K562 (cell line): Measurements from ENCODE around the gene RALGPS1. TPM values are rescaled to one million over a fixed set of nuclear protein-coding genes. Genes with fewer than 3 reads are reported as not detected.

ENCODE experiments used
- ATAC-seq: fragments of 200-7000 bp; cut with Tn5 transposase; 3 replicates; pipeline ENCODE4 v1.9.1; 2020; ENCODE audit warnings: moderate library complexity
- BruUV-seq: library from RNA; stranded (reverse); fragments of 400-500 nt; replicated peaks from 2 replicates; lab custom pipeline; 2021; lab: Mats Ljungman, UMichigan
- CTCF ChIA-PET: fragments of 300-600 bp; formaldehyde crosslinking; extraction: SDS; loops from one replicate; lab custom pipeline; 2021; ENCODE audit warnings: low intra/inter-chr PET ratio; lab: Yijun Ruan, JAX
- POLR2A ChIA-PET: fragments of 300-600, 350-650 bp; sonication (Branson Sonifier 250); formaldehyde crosslinking; extraction: SDS; loops from one replicate; lab custom pipeline; 2021; ENCODE audit warnings: antibody characterized with exemption, inconsistent platforms; lab: Yijun Ruan, JAX
- DNase-seq, 4 experiments: peaks; one replicate each; pipeline versions ENCODE4 v3.0.0 to v3.0.0-alpha.2; 2011 to 2018; ENCODE audit warnings: low spot score in 3 of 4, mixed read lengths in 3 of 4; ENCODE audit errors: extremely low read depth in 1 of 4
- FAIRE-seq: peaks from 2 replicates; lab custom pipeline; 2011; peaks lifted over from hg19 to GRCh38; lab: Jason Lieb, UNC
- H2AFZ ChIP-seq: 2 replicates; pipeline ENCODE4 v1.6.0; 2011; ENCODE audit warnings: low read depth, low read length, control low read depth, inconsistent platforms
- H3K27ac ChIP-seq: fragments of 200-600 bp; 3 replicates; pipeline ENCODE4 v1.8.0; 2011; ENCODE audit warnings: low read depth, mild to moderate bottlenecking, control low read depth, inconsistent platforms, low read length, moderate library complexity, mixed read lengths; ENCODE audit errors: extremely low read depth
- H3K27me3 ChIP-seq, 2 experiments: fragments of 300-600 bp in 1 of 2; 2 replicates in 1 of 2; 3 replicates in 1 of 2; pipeline versions ENCODE4 v1.6.0 to v1.8.0; 2011; ENCODE audit warnings: inconsistent platforms in 2 of 2, low read length in 2 of 2, mild to moderate bottlenecking in 1 of 2, mixed read lengths in 1 of 2, moderate library complexity in 1 of 2; ENCODE audit not compliant: control insufficient read depth in 2 of 2, insufficient read depth in 2 of 2
- H3K36me3 ChIP-seq: fragments of 300-600 bp; 3 replicates; pipeline ENCODE4 v1.8.0; 2011; ENCODE audit warnings: mild to moderate bottlenecking, low read length, inconsistent platforms; ENCODE audit not compliant: control insufficient read depth, insufficient read depth
- H3K4me1 ChIP-seq, 2 experiments: fragments of 200-600 bp in 1 of 2; replicated peaks in 1 of 2; 2 replicates in 1 of 2; 3 replicates in 1 of 2; pipeline versions ENCODE4 v1.5.1 to v1.8.0; 2011; ENCODE audit warnings: inconsistent platforms in 2 of 2, low read length in 2 of 2, mild to moderate bottlenecking in 1 of 2, mixed read lengths in 1 of 2, moderate library complexity in 1 of 2; ENCODE audit not compliant: control insufficient read depth in 2 of 2, insufficient read depth in 2 of 2
- H3K4me2 ChIP-seq: 2 replicates; pipeline ENCODE4 v1.6.1; 2011; ENCODE audit warnings: low read length, control low read depth, inconsistent platforms, mixed read lengths; ENCODE audit not compliant: insufficient read depth
- H3K4me3 ChIP-seq: fragments of 200-600 bp; sonication (generic), shearing (Covaris generic); 2 replicates; pipeline ENCODE4 v1.5.1; 2016; ENCODE audit warnings: control low read depth, inconsistent platforms
- H3K79me2 ChIP-seq: fragments of 200-600 bp; 3 replicates; pipeline ENCODE4 v1.8.0; 2011; ENCODE audit warnings: low read length, inconsistent platforms; ENCODE audit not compliant: control insufficient read depth, insufficient read depth
- H3K9ac ChIP-seq, 2 experiments: 2 replicates each; pipeline versions ENCODE4 v1.6.0 to v1.6.1; 2011; ENCODE audit warnings: low read depth in 2 of 2, low read length in 2 of 2, control low read depth in 1 of 2, inconsistent platforms in 1 of 2, mild to moderate bottlenecking in 1 of 2, mixed read lengths in 1 of 2; ENCODE audit not compliant: insufficient read depth in 1 of 2
- H3K9me1 ChIP-seq: one replicate; pipeline ENCODE4 v1.6.0; 2011; ENCODE audit warnings: inconsistent platforms, mild to moderate bottlenecking, low read length, moderate library complexity; ENCODE audit not compliant: control insufficient read depth, insufficient read depth
- H3K9me3 ChIP-seq: replicated peaks from 2 replicates; pipeline ENCODE4 v1.5.1; 2011; ENCODE audit warnings: low read depth, low read length, inconsistent platforms; ENCODE audit not compliant: control insufficient read depth, insufficient read depth
- H4K20me1 ChIP-seq: replicated peaks from 2 replicates; pipeline ENCODE4 v1.6.1; 2011; ENCODE audit warnings: low read length, inconsistent platforms, mixed read lengths; ENCODE audit not compliant: control insufficient read depth, insufficient read depth
- ATF1 ChIP-seq, 2 experiments: fragments of 450-650 bp in 1 of 2; IDR thresholded peaks; 2 replicates each; pipeline ENCODE4 v1.6.1; 2016; ENCODE audit warnings: missing compliant biosample characterization in 1 of 2, missing genetic modification characterization in 1 of 2
- ATF7 ChIP-seq: fragments of 450-650 bp; IDR thresholded peaks from 2 replicates; pipeline ENCODE4 v1.7.1; 2014; ENCODE audit warnings: mild to moderate bottlenecking, moderate library complexity
- BDP1 ChIP-seq: IDR thresholded peaks from 3 replicates; pipeline ENCODE4 v1.6.1; 2011; ENCODE audit not compliant: insufficient read length, insufficient read depth
- ESRRB ChIP-seq: fragments of 250-450 bp; sonication (Bioruptor Pico); IDR thresholded peaks from 2 replicates; pipeline ENCODE4 v1.5.0; 2020; ENCODE audit warnings: mild to moderate bottlenecking, moderate library complexity, borderline replicate concordance
- GABPB1 ChIP-seq: sonication (generic); formaldehyde crosslinking; IDR thresholded peaks from 2 replicates; pipeline ENCODE4 v1.8.0; 2022; ENCODE audit warnings: mild to moderate bottlenecking, missing genetic modification reagents
- RBM22 ChIP-seq: fragments of 200-400 bp; formaldehyde crosslinking; IDR thresholded peaks from 2 replicates; pipeline ENCODE4 v1.6.1; 2018; ENCODE audit warnings: low read length, low read depth; ENCODE audit not compliant: poor library complexity, severe bottlenecking
- SUPT5H ChIP-seq: fragments of 450-650 bp; IDR thresholded peaks from 2 replicates; pipeline ENCODE4 v1.6.1; 2016
- XRCC3 ChIP-seq: fragments of 450-650 bp; IDR thresholded peaks from 2 replicates; pipeline ENCODE4 v1.6.1; 2017; ENCODE audit warnings: mild to moderate bottlenecking, moderate library complexity
- ZNF165 ChIP-seq: fragments of 250-450 bp; sonication (Bioruptor Pico); IDR thresholded peaks from 2 replicates; pipeline ENCODE4 v1.4.0; 2020; ENCODE audit warnings: borderline replicate concordance
- ZNF23 ChIP-seq: fragments of 250-450 bp; sonication (Bioruptor Pico); IDR thresholded peaks from 2 replicates; pipeline ENCODE4 v1.4.0; 2020; ENCODE audit warnings: mild to moderate bottlenecking
- WGBS: fragments of 100-300 bp; shearing (Covaris generic); methylation state at CpG from one replicate; pipeline ENCODE4 v1.1.6; 2016; ENCODE audit warnings: low coverage, mixed read lengths; ENCODE audit not compliant: insufficient coverage; ENCODE audit errors: missing lambda C conversion rate; 5-methylcytosine and 5-hydroxymethylcytosine counted together
- in situ Hi-C: fragments of 300-500 bp; cut with MboI; formaldehyde crosslinking; loops from 4 replicates; pipeline ENCODE4 v1.15.0; 2018; ENCODE audit warnings: inconsistent platforms, mixed read lengths
- intact Hi-C: fragments of 100-400 bp; cut with micrococcal nuclease; formaldehyde crosslinking; loops from 2 replicates; pipeline ENCODE4 v1.14.2; 2022
- polyA plus RNA-seq, 8 experiments: library from polyadenylated mRNA; depleted of rRNA in 4 of 8; stranded (reverse) in 5 of 8; unstranded in 3 of 8; fragments of >200 nt; fragmentation: Nextera tagmentation in 2 of 8; fragmentation: Illumina TruSeq in 1 of 8; extraction: Ambion mirVana in 2 of 8; extraction: Trizol in 1 of 8; gene quantifications; 2 replicates each; pipeline versions ENCODE4 v1.2.1 to v1.2.3, GENCODE V29; 2011 to 2014; ENCODE audit warnings: inconsistent platforms in 1 of 8, missing spikeins in 1 of 8
- total RNA-seq, 7 experiments: library from RNA; depleted of rRNA in 6 of 7; stranded (reverse); fragments of >200 nt in 6 of 7; fragmentation: Illumina TruSeq in 2 of 7; extraction: Trizol in 2 of 7; gene quantifications; 2 replicates each; pipeline versions ENCODE4 v1.2.1 to v1.2.3, GENCODE V29; 2011 to 2021; ENCODE audit warnings: low replicate concordance in 1 of 7
- TF ChIP-seq, protein P1 (sequence below): sonication (generic); formaldehyde crosslinking; IDR thresholded peaks from 2 replicates; pipeline ENCODE4 v1.8.1; 2023; ENCODE audit warnings: mild to moderate bottlenecking, missing genetic modification reagents
- TF ChIP-seq, protein P2 (sequence below): fragments of 250-450 bp; sonication (Bioruptor Pico); IDR thresholded peaks from 2 replicates; pipeline ENCODE4 v1.6.1; 2021; ENCODE audit warnings: mild to moderate bottlenecking

RALGPS1 gene
- total and polyA plus RNA-seq, 9 of the 15 experiments (the other 6 are each of a cell fraction or from before 2014, with no cell fraction given) = 0.04 to 2.6 (median 1.5) TPM

- 5% methylated on average over 6 of the region's 7 CpGs for WGBS
- FAIRE-seq (no peak), DNase-seq (peak in 3 of 4 experiments; percentile 17 to 47 (median 38)), ATAC-seq (peak; percentile 56)
- Histone ChIP-seq H3K36me3 (no peaks in the 10 kb centered on the region), H3K27ac (no peak overlapping the region), H3K9me3 (no peaks in the 10 kb centered on the region), H3K9me1 (no peaks in the 10 kb centered on the region), H3K9ac (no peak overlapping the region), H3K4me3 (no peak overlapping the region), H3K27me3 (peaks cover 20 to 83% of the 10 kb centered on the region in 2 experiments), H2AFZ (no peak overlapping the region), H3K4me1 (peaks cover 0 to 4% of the 10 kb centered on the region in 2 experiments; a peak in 1 of 5 replicates), H4K20me1 (peaks cover 3% of the 10 kb centered on the region; the same call in 1 of the 2 replicates), H3K79me2 (no peaks in the 10 kb centered on the region), H3K4me2 (no peak overlapping the region)
- in situ Hi-C loops (no loop called here), intact Hi-C loops (no loop called here)
- BruUV-seq = no TSS peak
- POLR2A ChIA-PET = interaction anchor here (0.6 to 1.0 kb wide), 3 partner anchors 28 to 450 kb away, joined by 3 to 4 read pairs (median 3); no protein-coding TSS in a partner anchor
- TF ChIP-seq ZNF165 = no peak
- TF ChIP-seq ATF7 = peak; percentile 43; the same call in 1 of the 2 replicates
- TF ChIP-seq ESRRB (CRISPR knock-in tag) = no peak
- no peak for TF ChIP-seq BDP1
- no peak for TF ChIP-seq XRCC3
- TF ChIP-seq, protein P1, sequence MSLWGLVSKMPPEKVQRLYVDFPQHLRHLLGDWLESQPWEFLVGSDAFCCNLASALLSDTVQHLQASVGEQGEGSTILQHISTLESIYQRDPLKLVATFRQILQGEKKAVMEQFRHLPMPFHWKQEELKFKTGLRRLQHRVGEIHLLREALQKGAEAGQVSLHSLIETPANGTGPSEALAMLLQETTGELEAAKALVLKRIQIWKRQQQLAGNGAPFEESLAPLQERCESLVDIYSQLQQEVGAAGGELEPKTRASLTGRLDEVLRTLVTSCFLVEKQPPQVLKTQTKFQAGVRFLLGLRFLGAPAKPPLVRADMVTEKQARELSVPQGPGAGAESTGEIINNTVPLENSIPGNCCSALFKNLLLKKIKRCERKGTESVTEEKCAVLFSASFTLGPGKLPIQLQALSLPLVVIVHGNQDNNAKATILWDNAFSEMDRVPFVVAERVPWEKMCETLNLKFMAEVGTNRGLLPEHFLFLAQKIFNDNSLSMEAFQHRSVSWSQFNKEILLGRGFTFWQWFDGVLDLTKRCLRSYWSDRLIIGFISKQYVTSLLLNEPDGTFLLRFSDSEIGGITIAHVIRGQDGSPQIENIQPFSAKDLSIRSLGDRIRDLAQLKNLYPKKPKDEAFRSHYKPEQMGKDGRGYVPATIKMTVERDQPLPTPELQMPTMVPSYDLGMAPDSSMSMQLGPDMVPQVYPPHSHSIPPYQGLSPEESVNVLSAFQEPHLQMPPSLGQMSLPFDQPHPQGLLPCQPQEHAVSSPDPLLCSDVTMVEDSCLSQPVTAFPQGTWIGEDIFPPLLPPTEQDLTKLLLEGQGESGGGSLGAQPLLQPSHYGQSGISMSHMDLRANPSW = no peak
- TF ChIP-seq SUPT5H = no peak
- TF ChIP-seq, protein P2, sequence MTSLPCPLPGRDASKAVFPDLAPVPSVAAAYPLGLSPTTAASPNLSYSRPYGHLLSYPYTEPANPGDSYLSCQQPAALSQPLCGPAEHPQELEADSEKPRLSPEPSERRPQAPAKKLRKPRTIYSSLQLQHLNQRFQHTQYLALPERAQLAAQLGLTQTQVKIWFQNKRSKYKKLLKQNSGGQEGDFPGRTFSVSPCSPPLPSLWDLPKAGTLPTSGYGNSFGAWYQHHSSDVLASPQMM (CRISPR knock-in tag) = no peak
- no peak for TF ChIP-seq ZNF23
- no peak for TF ChIP-seq RBM22
- TF ChIP-seq GABPB1 = no peak
- TF ChIP-seq ATF1 (CRISPR knock-in tag; IDR thresholded peaks at IDR 0.05) = no peak
- TF ChIP-seq ATF1 (tag; IDR thresholded peaks at IDR 0.05) = peak; percentile 55; the same call in 1 of the 2 replicates
- CTCF ChIA-PET = interaction anchor here (0.9 kb wide), 1 partner anchor 147 kb away, joined by 3 read pairs; no protein-coding TSS in a partner anchor
Observed at GRCh38 chr9:127112056-127112455, 197.5 kb downstream of the RALGPS1 start.
